Measurements from ENCODE around the gene SETD3.

Gene SETD3

DNA sequence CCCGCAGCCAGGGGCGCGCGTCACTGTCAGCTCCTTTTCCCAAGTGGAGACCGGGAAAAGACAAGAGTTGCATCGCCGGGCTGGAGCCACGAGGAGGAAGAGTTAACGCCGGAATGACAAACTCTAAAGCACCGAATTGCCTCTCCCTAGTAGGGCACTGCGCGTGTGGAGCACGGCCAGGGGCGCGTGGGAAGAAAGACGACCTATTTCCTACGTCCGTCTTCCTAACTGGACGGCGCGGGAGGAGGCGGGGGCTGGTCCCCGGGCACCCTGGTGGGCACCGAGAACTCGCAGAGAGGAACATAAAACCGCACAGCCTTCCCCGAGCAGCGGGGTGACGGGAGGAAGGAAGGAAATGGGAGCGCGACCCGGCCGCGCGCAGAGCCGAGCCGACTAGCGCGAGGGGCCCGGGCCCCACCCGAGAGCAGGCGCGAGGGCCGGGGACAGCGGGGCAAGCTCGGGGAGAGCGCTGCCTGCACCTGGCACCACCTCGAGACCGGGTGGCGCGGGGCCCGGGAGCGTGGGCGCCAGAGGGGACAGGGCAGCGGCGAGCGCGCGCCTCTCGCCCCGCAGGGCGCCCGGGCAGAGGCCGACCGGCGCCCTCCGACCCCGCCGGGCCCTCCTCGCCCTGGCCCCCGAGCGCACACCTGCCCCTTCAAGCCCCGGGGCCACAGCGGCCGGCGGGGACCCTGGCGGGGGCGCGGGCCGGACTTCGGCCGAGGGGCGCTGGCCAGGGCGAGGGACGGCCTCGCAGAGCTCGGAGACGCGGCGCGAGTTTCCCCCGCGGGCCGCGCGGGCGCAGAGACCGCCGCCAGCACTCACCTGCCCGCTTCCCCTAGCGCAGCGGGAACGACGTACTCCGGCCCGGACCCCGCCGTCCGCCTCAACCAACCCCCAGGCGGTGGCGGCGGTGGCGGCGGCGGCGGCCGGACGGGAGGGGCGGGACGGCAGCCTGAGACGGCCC is at the start of gene SETD3:
SETD3 (minus strand) TSS at position 954 of the 964 bp plus-strand sequence. CDS start 15,054 bp downstream, outside the sequence.
- DNase-seq (ENCODE audit: low spot score) = peak; percentile 64

DNA sequence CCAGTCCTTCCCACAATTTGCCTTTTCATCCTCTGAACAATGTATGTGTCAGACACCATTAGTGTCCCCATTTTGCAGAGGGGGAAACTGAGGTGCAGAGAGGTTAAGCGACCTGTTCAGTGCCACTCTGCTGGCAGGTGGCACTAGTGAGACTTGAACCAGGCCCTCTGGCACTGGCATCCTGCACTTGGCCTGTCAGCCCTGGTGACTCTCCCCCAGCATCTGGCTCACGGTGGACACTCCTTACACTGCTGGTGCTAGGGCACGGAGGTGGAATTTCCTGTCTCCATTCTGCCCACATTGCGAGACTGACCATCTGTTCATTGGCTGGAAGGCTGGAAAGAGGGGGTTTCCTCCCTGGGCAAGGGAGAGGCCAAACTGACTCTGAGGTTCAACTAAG is 49.2 kb upstream of the SETD3 start:
- no peak for DNase-seq (ENCODE audit: low spot score)

DNA sequence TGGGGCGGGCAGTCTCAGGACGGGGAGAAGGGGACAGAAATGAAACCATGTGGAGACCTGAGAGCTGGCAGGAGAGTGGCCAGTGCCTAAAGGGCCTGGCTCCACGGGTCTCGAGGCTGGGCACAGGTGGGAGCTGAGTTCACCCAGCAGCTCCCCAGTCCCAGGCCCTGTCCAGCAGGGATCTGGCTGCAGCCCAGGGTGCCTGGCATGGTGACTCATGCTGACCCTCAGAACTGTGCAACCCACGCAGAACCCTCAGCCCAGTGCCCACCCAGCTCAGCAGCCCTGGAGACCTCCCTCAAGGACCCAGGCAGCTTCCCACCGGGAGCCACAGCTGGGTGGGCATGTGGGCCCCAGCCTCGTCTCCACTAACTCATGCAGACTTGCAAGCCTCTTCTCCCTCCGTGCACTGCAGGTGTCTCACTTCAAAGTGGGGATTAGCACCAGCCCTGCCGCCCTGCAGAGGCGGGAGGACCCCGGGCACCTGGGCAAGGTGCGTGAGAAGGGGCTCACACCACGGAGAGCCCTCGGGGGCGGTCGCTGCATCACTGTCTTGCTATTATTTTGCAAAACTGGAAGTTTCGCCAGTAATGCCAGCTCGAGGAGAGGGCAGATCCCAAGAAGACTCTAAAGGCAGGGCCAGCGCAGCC is 46.9 kb upstream of the SETD3 start:
- no peak for DNase-seq (ENCODE audit: low spot score)

DNA sequence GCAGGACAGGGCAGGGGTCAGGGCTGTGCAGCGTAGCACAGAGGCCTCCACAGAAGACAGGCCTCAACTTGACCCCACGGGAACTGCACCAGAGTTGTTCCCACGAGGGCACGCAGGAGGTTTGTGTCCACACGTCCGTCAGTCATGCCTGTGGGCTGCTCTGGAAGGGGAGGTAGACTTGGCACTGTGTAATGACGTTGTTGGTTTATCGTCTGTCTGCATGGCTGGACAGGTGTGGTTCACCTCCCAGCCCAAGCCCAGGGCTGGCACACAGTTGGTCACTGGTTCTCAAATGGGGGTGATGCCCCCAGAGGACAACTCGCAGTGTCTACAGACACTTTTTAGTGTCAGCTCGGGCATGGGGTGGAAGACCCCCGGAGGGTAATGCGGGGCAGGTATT is 46.4 kb upstream of the SETD3 start:
- DNase-seq (ENCODE audit: low spot score) = no peak

DNA sequence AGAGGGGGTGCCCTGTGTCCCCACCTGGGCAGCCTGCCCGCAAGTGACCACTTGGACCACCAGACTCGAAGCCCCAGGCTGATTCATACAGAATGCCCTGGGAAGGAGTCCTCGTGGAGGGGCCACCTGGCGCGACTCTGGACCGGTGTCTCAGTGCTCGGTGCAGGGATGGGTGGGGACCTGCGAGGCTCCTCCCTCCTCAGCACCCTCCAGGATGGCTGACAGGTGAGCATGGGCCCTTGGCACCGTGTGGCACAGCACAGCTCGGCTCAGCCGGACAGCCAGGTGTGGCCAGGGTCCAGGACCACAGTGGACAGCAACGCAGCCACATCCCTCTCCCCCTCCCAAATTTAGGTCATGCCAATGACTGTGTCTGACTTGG is 45.0 kb upstream of the SETD3 start:
- no peak for DNase-seq (ENCODE audit: low spot score)

GRCh38 chr14:99524804-99525698 is 44.4 kb upstream of the SETD3 start:
- peak; percentile 59 for DNase-seq (ENCODE audit: low spot score)

DNA sequence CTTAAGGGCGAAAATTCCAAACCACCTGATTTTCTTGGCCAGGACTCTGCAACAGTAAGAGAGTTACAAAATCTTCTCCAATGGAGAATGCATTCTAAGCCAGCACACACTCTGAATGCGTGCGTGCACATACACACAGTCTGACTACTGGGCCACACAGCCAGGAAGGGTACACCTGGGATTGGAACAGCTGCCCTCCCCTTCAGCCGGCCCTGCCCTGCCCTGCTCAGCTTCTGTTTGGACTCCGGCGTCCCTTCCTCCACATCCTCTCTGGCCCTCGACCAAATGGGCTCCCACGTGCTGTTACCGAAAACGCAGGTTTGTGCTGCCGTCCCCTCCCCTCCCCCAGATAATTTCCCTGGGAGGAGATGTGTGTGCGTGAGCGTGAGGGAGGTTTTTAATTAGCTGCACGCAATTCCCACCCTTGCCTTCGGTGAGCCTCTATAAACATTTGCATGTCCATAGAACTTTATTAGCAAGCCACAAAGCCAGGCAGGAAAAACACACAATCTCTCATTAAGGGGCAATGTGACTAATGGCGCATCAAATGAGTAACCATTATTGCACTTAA is 43.5 kb upstream of the SETD3 start:
- no peak for DNase-seq (ENCODE audit: low spot score)

- DNase-seq (ENCODE audit: low spot score) = no peak
Measured at GRCh38 chr14:99523704-99524055, 43.0 kb upstream of the SETD3 start.

DNA sequence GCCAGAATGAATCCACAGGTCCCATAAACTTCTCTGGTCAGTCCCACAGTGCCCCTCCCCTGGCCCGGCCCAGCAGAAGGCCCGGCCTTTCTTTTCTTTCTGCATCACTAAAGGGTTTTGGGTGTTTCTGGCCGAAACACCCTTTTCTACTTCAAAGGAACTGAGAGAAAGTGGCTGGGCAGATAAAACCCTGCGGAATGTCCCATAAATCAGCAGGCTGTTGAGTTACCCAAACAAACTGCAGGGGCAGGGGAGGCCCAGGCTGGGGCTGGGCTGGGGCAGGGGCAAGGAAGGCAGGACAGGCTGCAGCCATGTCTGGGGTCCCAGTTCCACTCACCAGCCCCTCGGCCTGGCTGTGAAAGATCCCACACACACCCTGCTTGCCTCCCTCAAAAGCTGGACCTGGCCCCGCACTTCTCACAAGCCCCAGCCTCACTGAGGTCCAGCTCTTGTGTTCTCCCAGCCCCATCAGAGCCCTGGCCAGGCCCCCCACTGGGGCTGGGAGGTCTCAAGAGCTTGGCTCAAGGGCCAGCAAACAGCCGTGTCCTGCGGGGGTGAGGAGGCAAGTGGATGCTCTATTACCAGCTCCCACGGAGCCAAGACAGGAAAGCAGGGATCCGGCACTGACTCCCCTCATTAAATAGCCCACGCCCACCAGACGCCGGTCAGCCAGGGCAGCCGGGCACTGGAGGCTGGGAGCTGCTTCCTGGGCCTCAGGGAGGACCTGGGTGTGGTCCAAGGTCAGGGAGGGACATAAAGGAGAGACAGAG is 42.5 kb upstream of the SETD3 start:
- no peak for DNase-seq (ENCODE audit: low spot score)

GRCh38 chr14:99522457-99522891 is 41.8 kb upstream of the SETD3 start:
- peak; percentile 61 for DNase-seq (ENCODE audit: low spot score)

DNA sequence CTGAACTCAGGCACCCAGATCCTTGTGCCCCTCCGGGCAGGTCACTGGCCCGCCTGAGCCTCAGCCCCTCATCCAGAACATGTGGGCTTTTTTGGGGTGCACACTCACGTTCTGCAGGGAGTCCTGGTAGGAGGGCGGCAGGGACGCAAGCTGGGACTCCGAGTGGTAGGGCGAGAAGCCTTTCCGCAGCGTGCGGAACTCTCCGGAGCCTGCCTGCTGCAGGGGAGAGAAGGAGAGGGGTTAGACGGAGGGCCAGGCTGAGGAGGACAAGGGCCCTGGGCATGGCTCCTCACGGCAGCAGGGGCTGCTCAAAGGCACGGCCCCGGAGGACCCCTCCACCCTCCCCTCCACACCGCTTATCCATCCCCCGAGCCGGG is 41.4 kb upstream of the SETD3 start:
- no peak for DNase-seq (ENCODE audit: low spot score)

GRCh38 chr14:99521176-99522024 is 40.7 kb upstream of the SETD3 start:
- DNase-seq (ENCODE audit: low spot score) = no peak

GRCh38 chr14:99520571-99521081 is 40.0 kb upstream of the SETD3 start:
- no peak for DNase-seq (ENCODE audit: low spot score)

GRCh38 chr14:99519931-99520421 is 39.3 kb upstream of the SETD3 start:
- no peak for DNase-seq (ENCODE audit: low spot score)

- DNase-seq (ENCODE audit: low spot score) = no peak
Measured at GRCh38 chr14:99519347-99519881, 38.8 kb upstream of the SETD3 start.

- peak; percentile 74 for DNase-seq (ENCODE audit: low spot score)
Measured at GRCh38 chr14:99518441-99519346, 38.0 kb upstream of the SETD3 start.

DNA sequence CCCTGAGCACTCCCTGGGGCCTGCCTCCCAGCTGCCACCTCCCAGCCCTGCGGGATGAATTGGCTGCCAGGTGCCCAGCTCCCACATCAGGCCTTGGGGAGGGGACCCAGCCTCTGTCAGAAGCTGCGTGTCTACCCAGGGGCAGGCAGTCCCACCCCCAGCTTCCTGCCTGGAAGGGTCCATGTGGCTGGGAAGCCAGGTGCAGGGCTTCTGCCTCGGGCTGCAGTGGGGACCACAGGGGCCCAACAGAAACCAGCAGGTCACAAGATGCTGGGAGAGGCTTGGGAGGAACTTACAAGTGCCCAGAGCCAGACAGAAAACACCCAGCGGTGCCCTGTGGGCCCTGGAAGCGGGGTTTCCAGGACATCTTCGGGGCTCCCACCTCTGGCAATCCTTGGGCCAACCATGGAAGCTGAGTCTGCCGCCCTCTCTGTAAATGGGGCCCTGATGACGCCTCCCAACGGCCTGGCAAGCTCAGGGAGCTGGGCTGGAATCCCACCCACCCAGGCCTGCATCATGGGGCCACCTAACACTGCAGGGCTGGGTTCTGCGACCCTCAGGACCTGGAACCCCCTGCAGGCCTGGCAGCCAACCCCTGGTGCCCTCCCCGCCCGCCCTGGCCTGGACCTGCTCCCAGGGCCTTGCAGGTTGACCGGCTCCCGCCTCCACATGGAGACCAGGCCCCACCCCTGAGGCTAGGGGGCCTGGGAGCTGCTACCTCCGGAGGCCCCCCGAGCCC is 37.2 kb upstream of the SETD3 start:
- no peak for DNase-seq (ENCODE audit: low spot score)

Data from SW480 (cell line).